GM18858 (cell line): ENCODE results near the gene TBL1X.
"Not testable (repeated sequence)": the region's sequence is repeated elsewhere in the genome, so short reads cannot be mapped to it uniquely, and the experiment has no call there.

Source experiments
- ATAC-seq: cut with Tn5 transposase; IDR thresholded peaks from one replicate; pipeline ENCODE4 v1.9.1; 2021; ENCODE audit not compliant: unreplicated experiment

TBL1X gene

DNA sequence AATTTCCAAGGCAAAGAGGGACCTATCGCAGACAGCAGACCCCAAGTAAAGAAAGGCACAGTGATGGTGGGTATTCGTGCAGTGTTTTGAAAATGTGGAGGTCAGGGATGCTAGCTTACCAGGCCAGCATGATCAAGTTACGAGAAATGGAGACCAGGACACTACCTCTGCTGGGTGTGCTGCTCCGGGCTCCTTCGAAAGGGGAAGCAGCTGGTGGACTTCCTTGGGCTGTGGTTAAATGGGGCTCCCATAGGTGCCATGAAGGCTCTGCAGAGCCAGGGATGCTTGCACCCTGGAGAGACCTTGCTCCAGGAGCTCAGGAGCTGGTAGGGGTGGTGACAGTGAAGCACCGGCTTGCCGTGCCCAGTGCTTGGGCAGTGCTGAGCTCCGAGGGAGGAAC, 68.8 kb downstream of the TBL1X start:
- no peak for ATAC-seq

DNA sequence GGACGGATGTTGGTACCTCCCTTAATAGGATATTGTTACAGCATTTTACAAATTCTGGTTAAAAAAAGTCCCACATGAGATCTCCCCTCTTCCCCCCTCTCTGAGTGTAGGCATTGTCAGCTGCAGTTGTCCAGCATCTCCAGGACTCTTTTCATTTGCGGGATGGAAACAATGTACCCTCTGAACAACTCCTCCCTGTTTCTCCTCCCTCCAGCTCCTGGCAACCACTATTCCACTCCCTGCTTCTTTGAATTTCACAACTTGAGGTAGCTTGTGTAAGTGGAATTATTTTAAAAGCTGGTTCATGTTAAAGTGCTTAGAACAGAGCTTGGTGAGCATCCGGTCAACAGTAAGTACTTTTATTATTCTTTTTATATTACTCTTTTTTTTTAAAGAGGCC, 69.8 kb downstream of the TBL1X start:
- no peak for ATAC-seq

GRCh38 chrX:9535101-9535500, 70.2 kb downstream of the TBL1X start:
- ATAC-seq = no peak

DNA sequence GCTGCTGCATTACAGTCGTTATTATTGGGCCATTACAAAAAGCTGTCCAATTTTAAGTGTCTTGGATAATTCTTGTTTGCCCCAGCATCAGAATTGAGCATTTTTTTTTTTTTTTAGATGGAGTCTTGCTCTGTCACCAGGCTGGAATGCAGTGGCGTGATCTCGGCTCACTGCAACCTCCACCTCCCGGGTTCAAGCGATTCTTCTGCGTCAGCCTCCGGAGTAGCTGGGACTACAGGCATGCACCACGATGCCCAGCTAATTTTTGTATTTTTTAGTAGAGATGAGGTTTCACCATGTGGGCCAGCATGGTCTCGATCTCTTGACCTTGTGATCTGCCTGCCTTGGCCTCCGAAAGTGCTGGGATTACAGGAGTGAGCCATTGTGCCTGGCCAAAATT, 71.3 kb downstream of the TBL1X start:
- not testable (repeated sequence) for ATAC-seq

DNA sequence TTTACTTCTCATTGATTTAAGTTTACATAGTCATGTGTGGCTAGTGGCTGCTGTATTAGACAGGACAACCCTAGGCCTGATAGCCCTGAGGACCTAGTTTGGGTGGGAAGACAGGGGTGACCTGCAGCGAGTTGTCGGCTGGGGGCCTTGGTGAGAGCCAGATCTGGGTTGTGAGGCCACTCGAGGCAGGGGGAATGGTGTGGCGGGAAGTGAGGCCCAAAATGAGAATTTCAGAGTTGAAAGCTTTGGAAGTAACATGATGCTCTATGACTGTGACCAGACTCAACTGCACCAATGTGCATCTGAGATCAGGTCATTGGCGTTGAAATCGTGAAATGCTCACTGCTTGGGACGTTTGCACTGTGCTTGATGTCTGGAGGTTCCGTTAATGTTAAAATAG, 72.9 kb downstream of the TBL1X start:
- ATAC-seq = no peak

DNA sequence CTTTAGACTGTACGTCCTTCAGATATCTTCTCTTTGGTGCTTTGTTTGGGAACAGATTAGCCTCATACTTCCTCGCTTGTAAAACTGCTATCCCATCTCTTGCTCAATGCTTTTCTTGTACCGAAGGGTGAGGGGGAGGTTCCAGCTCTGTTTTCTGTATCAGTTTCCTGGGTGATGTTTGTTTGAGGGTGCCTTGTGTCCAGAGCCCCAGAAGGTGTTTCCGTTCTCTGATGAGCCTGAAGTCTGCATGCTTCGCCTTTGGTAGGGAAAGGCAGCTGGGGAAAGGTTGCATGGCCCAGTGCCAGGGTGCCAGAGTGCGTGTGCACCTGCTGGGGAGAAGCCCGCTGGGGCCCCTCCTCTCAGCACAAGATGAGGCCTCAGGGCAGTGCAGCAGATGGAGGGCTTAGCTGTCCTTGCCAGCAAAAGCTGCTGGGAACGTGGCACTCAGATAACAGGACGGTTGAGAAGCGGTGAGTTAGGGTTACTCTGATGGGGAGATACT, 73.7 kb downstream of the TBL1X start:
- ATAC-seq = no peak

- ATAC-seq = no peak
Measured at GRCh38 chrX:9539605-9540387, 74.9 kb downstream of the TBL1X start.

- no peak for ATAC-seq
Measured at GRCh38 chrX:9542106-9542760, 77.4 kb downstream of the TBL1X start.

DNA sequence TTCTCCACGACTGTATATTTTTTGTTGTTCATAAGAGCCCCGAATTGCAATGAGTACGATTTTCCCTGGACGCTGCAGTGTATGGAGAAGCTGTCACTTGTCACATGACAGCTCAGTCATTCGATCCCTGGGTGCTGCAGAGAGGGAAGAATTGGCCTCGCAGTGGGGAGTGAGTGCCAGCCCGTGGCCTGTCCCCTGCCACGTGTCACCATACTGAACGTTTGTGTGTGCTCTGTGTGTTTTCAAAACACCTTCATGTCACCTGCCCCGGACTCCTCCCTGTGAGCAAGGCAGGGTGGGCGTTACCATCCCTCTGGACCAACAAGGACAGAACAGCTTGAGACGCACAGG, 77.9 kb downstream of the TBL1X start:
- no peak for ATAC-seq

- no peak for ATAC-seq
Measured at GRCh38 chrX:9555354-9555753, 90.5 kb downstream of the TBL1X start.

- ATAC-seq = no peak
Measured at GRCh38 chrX:9557091-9557490, 92.2 kb downstream of the TBL1X start.

GRCh38 chrX:9557521-9557920, 92.7 kb downstream of the TBL1X start:
- no peak for ATAC-seq

DNA sequence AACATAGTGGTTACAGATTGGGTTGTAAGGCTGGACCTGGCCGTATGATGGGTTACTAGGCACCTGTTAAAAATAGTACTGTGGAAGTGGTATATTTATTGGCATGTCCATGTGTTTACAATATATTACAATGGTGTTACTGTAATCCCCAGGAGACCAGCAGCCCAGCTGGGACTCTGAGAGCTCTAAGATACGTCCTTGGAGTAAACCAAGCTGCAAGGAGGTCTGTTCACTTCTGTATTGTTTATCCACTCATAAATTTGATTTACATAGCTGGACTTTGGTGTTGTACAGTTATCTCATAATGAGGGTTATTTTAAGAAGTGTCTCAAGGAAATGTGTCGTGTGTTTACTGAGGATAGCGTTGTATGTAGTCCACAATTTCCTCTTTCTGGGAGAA, 93.8 kb downstream of the TBL1X start:
- no peak for ATAC-seq

- ATAC-seq = no peak
Measured at GRCh38 chrX:9560219-9560618, 95.4 kb downstream of the TBL1X start.

- ATAC-seq = no peak
Measured at GRCh38 chrX:9561199-9561598, 96.3 kb downstream of the TBL1X start.

DNA sequence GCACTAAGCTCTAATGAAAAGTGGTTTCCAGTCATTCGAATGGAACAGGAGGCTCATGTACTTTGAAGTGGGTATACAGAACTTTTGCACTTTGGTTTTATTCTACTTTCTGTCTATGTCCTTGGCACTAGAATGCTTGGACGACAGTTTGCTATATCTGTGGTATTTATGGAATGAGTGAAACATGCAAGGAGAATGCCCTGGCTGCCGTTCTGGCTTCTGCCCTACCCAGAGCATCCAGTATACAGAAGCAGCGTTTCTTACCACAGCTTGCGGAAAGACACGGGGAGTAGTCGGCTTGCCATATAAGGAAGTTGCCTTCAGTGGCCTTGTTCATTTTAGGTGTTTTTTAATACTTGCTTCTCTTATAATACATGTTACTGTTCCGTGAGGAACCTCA, 98.0 kb downstream of the TBL1X start:
- ATAC-seq = no peak

GRCh38 chrX:9566150-9566621, 101.3 kb downstream of the TBL1X start:
- ATAC-seq = peak; percentile 51

- ATAC-seq = no peak
Measured at GRCh38 chrX:9569876-9570301, 105.0 kb downstream of the TBL1X start.

GRCh38 chrX:9573282-9574106, 108.6 kb downstream of the TBL1X start:
- no peak for ATAC-seq

DNA sequence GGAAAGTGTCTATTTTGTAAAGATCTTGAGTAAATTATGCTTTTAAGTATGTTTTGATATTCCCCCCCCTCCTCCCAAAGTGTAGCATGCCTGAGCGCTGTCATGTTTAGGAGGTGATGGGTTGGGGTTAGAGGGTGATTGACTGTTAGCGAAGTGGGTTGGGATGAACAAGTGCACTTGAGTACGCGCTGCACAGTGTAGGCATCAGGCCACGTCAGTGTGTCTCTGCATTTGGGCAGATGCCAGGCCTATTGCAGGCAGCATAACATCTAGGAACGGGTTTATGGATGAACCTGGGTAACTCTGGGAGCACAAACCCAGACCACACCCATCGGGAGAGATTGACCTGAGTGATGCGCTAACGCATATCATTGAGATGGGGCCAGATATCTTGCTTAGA, 111.2 kb downstream of the TBL1X start:
- no peak for ATAC-seq

- ATAC-seq = no peak
Measured at GRCh38 chrX:9577555-9577954, 112.7 kb downstream of the TBL1X start.
